B cell (primary cell): ENCODE measurements around the gene FLRT1.

Experiments used
- CTCF ChIP-seq: fragments of 200-600 bp; IDR thresholded peaks from one replicate; pipeline ENCODE4 v1.8.0; 2022; ENCODE audit warnings: antibody characterized with exemption, mild to moderate bottlenecking
- EZH2 ChIP-seq: IDR thresholded peaks from 2 replicates; pipeline ENCODE4 v1.6.1; 2012; ENCODE audit warnings: borderline replicate concordance, low read depth, mild to moderate bottlenecking, moderate library complexity, low read length; ENCODE audit not compliant: insufficient read depth, poor library complexity, severe bottlenecking

- TF ChIP-seq CTCF (no peak), EZH2 (no peak)
These were observed 49.4 kb upstream of the FLRT1 start, which contains the start of gene OTUB1 for GRCh38 chr11:63986156-63986931.
